ENCODE data around the gene MTMR4.
"Not testable (repeated sequence)": the region's sequence is repeated elsewhere in the genome, so short reads cannot be mapped to it uniquely, and the experiment has no call there.

Gene MTMR4

GRCh38 chr17:58488428-58488890 is 26.0 kb downstream of the MTMR4 start:
- DNase-seq, result no peak

GRCh38 chr17:58487589-58488427 is 26.6 kb downstream of the MTMR4 start, which contains the start of gene HSF5:
Gene HSF5 (minus strand): TSS chr17:58488408. CDS start chr17:58488274, 134 bp downstream.
- peak; percentile 67 for DNase-seq

- DNase-seq, result no peak
Observed at GRCh38 chr17:58484600-58484999, 29.8 kb downstream of the MTMR4 start.

DNA sequence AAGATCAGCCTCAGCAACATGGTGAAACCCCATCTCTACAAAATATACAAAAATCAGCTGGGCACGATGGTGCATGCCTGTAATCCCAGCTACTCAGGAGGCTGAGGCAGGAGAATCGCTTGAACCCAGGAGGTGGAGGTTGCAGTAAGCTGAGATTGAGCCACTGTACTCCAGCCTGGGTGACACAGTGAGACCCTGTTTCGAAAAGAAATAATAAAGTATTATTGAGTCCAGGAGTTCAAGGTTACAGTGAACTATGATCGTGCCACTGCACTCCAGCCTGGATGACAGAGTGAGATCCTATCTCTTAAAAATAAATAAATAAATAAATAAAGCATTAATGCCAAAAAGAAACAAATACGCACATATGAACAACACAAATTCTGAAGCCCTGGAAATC is 32.6 kb downstream of the MTMR4 start:
- not testable (repeated sequence) for DNase-seq

DNA sequence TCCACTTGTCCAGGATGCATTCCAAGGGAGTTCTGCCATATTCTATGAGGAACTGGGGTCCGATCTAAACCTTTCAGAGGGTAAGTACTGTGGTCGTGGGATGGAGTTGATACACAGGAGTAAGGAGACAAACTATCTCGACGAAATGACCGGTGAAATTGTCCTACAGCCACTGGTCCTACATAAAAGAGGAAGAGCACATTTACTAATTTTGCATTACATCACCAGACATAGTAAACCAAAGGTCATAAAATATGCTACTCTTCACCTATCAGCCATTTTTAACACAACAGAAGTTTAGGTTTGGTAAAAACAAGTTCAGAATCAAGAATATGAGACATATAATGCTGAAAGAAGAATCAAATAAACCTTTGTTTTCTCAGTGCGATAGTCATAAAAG is 34.3 kb downstream of the MTMR4 start:
- DNase-seq, result no peak

DNA sequence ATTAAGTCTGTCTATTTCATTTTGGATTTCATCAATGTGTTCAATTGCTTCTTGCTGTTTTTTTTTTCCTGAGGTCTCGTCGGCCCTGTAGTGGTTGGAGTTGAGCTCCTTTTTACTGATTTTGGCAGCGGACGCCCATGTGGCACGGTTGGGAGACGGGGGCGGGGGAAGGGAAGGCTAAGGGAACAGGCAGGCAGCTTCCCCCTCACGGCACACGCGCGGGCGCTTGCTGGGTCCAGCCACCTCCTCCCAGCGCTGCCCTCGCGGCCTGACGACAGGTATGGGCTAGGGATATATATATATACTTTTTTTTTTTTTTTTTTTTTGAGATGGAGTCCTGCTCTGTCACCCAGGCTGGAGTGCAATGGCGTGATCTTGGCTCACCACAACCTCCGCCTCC is 37.6 kb downstream of the MTMR4 start:
- DNase-seq, result no peak

DNA sequence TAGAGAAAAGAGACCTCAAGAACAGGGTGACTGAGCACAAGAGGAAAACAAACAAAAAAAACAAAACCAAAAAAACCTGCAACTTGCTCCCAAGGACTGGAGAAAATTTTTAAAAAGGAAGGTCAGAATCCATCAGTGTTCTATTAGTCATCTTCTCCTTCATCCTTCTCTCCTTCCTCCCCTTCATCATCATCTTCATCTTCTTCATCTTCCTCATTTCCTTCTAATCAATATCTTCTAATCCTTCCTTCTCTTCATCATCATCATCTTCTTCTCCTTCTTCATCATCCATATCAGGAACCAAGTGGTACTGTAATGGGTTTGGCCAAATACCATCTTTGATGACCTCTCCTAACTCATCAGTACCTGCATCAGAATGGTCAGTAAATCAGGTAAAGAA is 38.5 kb downstream of the MTMR4 start:
- no peak for DNase-seq

GRCh38 chr17:58470356-58470755 is 44.1 kb downstream of the MTMR4 start:
- DNase-seq, result no peak

DNA sequence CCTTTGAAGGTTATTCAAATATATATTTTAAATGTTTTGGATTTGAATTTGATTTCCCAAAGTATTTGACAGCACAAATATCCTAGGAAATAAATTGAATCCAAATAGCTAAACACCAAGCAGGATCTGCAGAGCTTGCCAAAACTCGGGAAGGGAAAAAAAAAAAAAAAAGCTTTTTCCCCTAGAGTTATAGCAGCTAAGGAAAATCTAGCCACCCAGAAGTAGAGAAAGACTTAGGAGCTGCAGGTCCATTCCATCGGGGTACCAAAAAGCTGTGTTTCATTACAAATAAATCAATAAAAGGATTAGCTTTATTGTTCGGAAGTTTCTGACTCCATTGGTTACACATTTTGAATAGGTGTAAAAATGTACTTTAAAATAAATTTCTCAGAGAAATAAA is 45.5 kb downstream of the MTMR4 start:
- DNase-seq, result no peak

DNA sequence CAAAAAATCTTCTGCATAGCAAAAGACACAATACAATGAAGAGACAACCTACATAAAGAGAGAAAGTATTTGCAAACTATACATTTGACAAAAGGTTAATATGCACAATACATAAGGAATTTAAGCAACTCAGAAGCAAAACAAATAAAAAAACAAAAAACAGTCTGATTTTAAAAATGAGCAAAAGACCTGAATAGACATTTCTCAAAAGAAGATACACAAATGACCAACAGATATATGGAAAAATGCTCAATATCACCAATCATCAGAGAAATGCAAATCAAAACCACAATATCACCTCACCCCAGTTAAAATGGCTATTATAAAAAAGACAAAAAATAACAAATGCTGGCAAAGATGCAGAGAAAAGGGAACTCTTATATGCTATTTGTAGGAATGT is 58.9 kb downstream of the MTMR4 start:
- DNase-seq, result no peak

- no peak for DNase-seq
Observed at GRCh38 chr17:58452738-58453137, 61.7 kb downstream of the MTMR4 start.

DNA sequence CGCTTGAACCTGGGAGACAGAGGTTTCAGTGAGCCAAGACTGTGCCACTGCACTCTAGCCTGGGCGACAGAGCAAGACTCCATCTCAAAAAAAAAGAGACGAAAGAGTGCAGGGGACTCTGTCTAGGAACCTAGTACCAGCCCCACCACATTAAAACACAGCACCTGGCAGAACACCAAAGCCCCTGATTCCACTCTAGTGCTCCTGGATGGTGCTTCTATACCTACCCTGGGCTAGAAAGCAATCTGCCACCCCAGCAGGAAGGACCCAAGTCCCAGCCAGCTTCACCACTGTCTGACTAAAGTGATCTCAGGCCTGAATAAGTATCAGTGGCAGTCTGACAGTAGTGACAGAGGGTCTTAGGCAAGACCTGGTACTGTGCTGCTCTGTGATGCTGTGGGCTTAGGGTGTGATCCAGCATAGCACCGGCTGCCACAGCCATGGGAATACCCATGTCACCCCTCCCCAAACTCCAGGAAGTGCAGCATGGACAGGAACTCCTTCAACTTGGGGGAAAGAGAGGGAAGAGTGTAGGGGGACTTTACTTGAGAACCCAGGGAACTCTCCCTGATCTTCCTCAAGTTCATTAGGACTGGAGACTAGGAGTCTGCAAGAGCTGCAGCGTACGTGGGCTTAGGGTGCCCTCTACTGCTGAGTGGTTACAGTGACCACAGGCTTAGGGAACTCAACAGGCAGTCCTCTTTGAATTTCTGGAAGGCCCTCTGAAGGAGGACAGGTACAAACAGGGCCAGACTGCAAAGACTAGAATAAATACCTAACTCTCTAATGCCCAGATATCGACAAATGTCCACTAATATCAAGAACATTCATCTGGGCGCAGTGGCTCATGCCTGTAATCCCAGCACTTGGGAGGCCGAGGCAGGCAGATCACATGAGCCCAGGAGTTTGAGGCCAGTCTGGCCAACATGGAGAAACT is 67.1 kb downstream of the MTMR4 start:
- peak; percentile 76 for DNase-seq

GRCh38 chr17:58446086-58446485 is 68.4 kb downstream of the MTMR4 start:
- no peak for DNase-seq

Measured in stimulated activated CD4-positive, alpha-beta T cell treated with anti-CD3 and anti-CD28 coated beads, Interleukin-1b, Interleukin-23, amount 100 ng/mL, for 48 hours (primary cell).